H7 (cell line): Measurements from ENCODE around the gene CACNA1I. TPM values are rescaled to one million over a fixed set of nuclear protein-coding genes. Genes with fewer than 3 reads are reported as not detected.

Experiments
- DNase-seq: peaks from one replicate; pipeline ENCODE4 v3.0.0; 2012
- H3K27me3 ChIP-seq: 2 replicates; pipeline ENCODE4 v1.6.0; 2011; ENCODE audit warnings: mild to moderate bottlenecking, low read length; ENCODE audit not compliant: control insufficient read depth, insufficient read depth
- H3K36me3 ChIP-seq: replicated peaks from 2 replicates; pipeline ENCODE4 v1.5.1; 2011; ENCODE audit warnings: low read length; ENCODE audit not compliant: control insufficient read depth, insufficient read depth
- H3K4me3 ChIP-seq: 2 replicates; pipeline ENCODE4 v1.5.1; 2011; ENCODE audit warnings: low read depth, mild to moderate bottlenecking, control low read depth, low read length, moderate library complexity; ENCODE audit not compliant: insufficient read depth
- total RNA-seq: library from RNA; depleted of rRNA; stranded (reverse); fragments of >200 nt; shearing (Covaris generic); gene quantifications from 2 replicates; pipeline ENCODE4 v1.2.3, GENCODE V29; 2014

CACNA1I gene
- total RNA-seq, 1 experiment from 2014 or later = 0.31 TPM

- no peaks in the 10 kb centered on the region for H3K27me3 ChIP-seq
- no peak overlapping the region for H3K4me3 ChIP-seq
- H3K36me3 ChIP-seq = no peaks in the 10 kb centered on the region
- no peak for DNase-seq
Observed at GRCh38 chr22:39616051-39616450, 45.5 kb downstream of the CACNA1I start.

- no peaks in the 10 kb centered on the region for H3K27me3 ChIP-seq
- H3K4me3 ChIP-seq = no peak overlapping the region
- DNase-seq = peak; percentile 46
- H3K36me3 ChIP-seq = no peaks in the 10 kb centered on the region
Observed at GRCh38 chr22:39616781-39617180, 46.2 kb downstream of the CACNA1I start.

GRCh38 chr22:39617342-39617741, 46.8 kb downstream of the CACNA1I start:
- H3K27me3 ChIP-seq = no peaks in the 10 kb centered on the region
- no peak overlapping the region for H3K4me3 ChIP-seq
- H3K36me3 ChIP-seq = no peaks in the 10 kb centered on the region
- DNase-seq = peak; percentile 77

GRCh38 chr22:39617970-39618757, 47.6 kb downstream of the CACNA1I start:
- H3K36me3 ChIP-seq = no peaks in the 10 kb centered on the region
- no peaks in the 10 kb centered on the region for H3K27me3 ChIP-seq
- no peak overlapping the region for H3K4me3 ChIP-seq
- peak; percentile 48 for DNase-seq

GRCh38 chr22:39618996-39619530, 48.5 kb downstream of the CACNA1I start:
- Histone ChIP-seq H3K27me3 (no peaks in the 10 kb centered on the region), H3K36me3 (no peaks in the 10 kb centered on the region), H3K4me3 (no peak overlapping the region)
- peak; percentile 27 for DNase-seq

GRCh38 chr22:39620924-39621690, 50.6 kb downstream of the CACNA1I start:
- H3K36me3 ChIP-seq = no peaks in the 10 kb centered on the region
- no peaks in the 10 kb centered on the region for H3K27me3 ChIP-seq
- no peak overlapping the region for H3K4me3 ChIP-seq
- DNase-seq = no peak

GRCh38 chr22:39621826-39622225, 51.3 kb downstream of the CACNA1I start:
- no peaks in the 10 kb centered on the region for H3K27me3 ChIP-seq
- DNase-seq = no peak
- H3K4me3 ChIP-seq = no peak overlapping the region
- H3K36me3 ChIP-seq = no peaks in the 10 kb centered on the region

- Histone ChIP-seq H3K36me3 (no peaks in the 10 kb centered on the region), H3K27me3 (no peaks in the 10 kb centered on the region), H3K4me3 (no peak overlapping the region)
- peak; percentile 94 for DNase-seq
Observed at GRCh38 chr22:39622881-39623367, 52.4 kb downstream of the CACNA1I start.

- peak; percentile 80 for DNase-seq
- no peak overlapping the region for H3K4me3 ChIP-seq
- no peaks in the 10 kb centered on the region for H3K36me3 ChIP-seq
- H3K27me3 ChIP-seq = no peaks in the 10 kb centered on the region
Observed at GRCh38 chr22:39623603-39624500, 53.3 kb downstream of the CACNA1I start.

- no peak for DNase-seq
- H3K36me3 ChIP-seq = no peaks in the 10 kb centered on the region
- H3K27me3 ChIP-seq = no peaks in the 10 kb centered on the region
- H3K4me3 ChIP-seq = no peak overlapping the region
Observed at GRCh38 chr22:39624501-39624821, 53.9 kb downstream of the CACNA1I start.

- Histone ChIP-seq H3K27me3 (no peaks in the 10 kb centered on the region), H3K36me3 (no peaks in the 10 kb centered on the region), H3K4me3 (no peak overlapping the region)
- DNase-seq = peak; percentile 86
Observed at GRCh38 chr22:39625569-39626537, 55.3 kb downstream of the CACNA1I start.

- Histone ChIP-seq H3K4me3 (no peak overlapping the region), H3K27me3 (no peaks in the 10 kb centered on the region)
- DNase-seq = no peak
Observed at GRCh38 chr22:39627208-39627607, 56.7 kb downstream of the CACNA1I start.

GRCh38 chr22:39627865-39628562, 57.5 kb downstream of the CACNA1I start:
- Histone ChIP-seq H3K36me3 (no peaks in the 10 kb centered on the region), H3K27me3 (no peaks in the 10 kb centered on the region), H3K4me3 (no peak overlapping the region)
- DNase-seq = peak; percentile 71

More at GRCh38 chr22:39627208-39627607, 56.7 kb downstream of the CACNA1I start:
- H3K36me3 ChIP-seq = no peaks in the 10 kb centered on the region
